Vagina (tissue), 2 donors: Measurements from ENCODE around the gene C1orf87.

ENCODE experiments used
- POLR2AphosphoS5 ChIP-seq, 2 donors: sonication (generic); formaldehyde crosslinking; IDR thresholded peaks; one replicate each; pipeline ENCODE4 v1.9.0; 2017; ENCODE audit warnings: antibody characterized with exemption in 2 of 2, mild to moderate bottlenecking in 2 of 2, low read depth in 1 of 2; ENCODE audit not compliant: insufficient read depth in 1 of 2
- TF ChIP-seq, protein P1 (sequence below), 3 experiments: fragments of 450-650 bp in 2 of 3; fragments of 200-600 bp in 1 of 3; sonication (generic) in 1 of 3; IDR thresholded peaks; one replicate each; pipeline ENCODE4 v1.5.1; 2017 to 2019; ENCODE audit warnings: antibody characterized with exemption in 3 of 3, mild to moderate bottlenecking in 2 of 3, moderate library complexity in 2 of 3

DNA sequence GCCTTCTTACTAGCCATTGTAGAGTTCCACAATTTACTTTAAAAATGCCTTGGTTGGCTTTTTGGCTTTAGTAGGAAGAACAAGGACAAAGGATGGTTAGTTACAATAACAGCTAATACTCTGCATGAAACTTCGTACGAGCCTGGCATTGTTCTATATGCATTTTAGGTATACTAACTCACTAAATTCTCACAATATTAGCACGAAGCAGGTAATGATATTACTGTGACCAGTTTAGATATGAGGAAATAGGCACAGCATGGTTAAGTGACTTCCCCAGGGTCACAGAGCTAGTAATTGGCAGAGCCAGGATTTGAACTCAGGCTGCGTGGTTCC lies 96.5 kb downstream of the C1orf87 start:
- TF ChIP-seq, protein P1, sequence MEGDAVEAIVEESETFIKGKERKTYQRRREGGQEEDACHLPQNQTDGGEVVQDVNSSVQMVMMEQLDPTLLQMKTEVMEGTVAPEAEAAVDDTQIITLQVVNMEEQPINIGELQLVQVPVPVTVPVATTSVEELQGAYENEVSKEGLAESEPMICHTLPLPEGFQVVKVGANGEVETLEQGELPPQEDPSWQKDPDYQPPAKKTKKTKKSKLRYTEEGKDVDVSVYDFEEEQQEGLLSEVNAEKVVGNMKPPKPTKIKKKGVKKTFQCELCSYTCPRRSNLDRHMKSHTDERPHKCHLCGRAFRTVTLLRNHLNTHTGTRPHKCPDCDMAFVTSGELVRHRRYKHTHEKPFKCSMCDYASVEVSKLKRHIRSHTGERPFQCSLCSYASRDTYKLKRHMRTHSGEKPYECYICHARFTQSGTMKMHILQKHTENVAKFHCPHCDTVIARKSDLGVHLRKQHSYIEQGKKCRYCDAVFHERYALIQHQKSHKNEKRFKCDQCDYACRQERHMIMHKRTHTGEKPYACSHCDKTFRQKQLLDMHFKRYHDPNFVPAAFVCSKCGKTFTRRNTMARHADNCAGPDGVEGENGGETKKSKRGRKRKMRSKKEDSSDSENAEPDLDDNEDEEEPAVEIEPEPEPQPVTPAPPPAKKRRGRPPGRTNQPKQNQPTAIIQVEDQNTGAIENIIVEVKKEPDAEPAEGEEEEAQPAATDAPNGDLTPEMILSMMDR (IDR thresholded peaks at IDR 0.05), result no peak
- no peak for TF ChIP-seq POLR2AphosphoS5 (IDR thresholded peaks at IDR 0.05; ENCODE audit: insufficient read depth in 1 of 2, low read depth in 1 of 2)
